PC-9 (cell line): ENCODE data around the gene GGNBP2. TPM values are rescaled to one million over a fixed set of nuclear protein-coding genes. Genes with fewer than 3 reads are reported as not detected.

Experiments
- BruUV-seq: library from RNA; stranded (reverse); fragments of 400-500 nt; replicated peaks from 2 replicates; lab custom pipeline; 2021; lab: Mats Ljungman, UMichigan
- CTCF ChIA-PET: fragments of 300-600 bp; sonication (Branson Sonifier 250); formaldehyde crosslinking; loops from one replicate; lab custom pipeline; 2022; ENCODE audit warnings: antibody characterized with exemption; lab: Charles Lee
- POLR2A ChIA-PET: fragments of 300-600 bp; sonication (Branson Sonifier 250); formaldehyde crosslinking; loops from one replicate; lab custom pipeline; 2022; ENCODE audit warnings: antibody characterized with exemption; ENCODE audit not compliant: unreplicated experiment; lab: Charles Lee
- DNase-seq, 2 experiments: peaks; one replicate each; pipeline versions ENCODE4 v3.0.0 to v3.0.0-alpha.2; 2015 to 2022; ENCODE audit warnings: mixed read lengths in 1 of 2
- H2AFZ ChIP-seq: fragments of 200-600 bp; sonication (generic); 2 replicates; pipeline ENCODE4 v1.8.1; 2017; ENCODE audit warnings: antibody characterized with exemption
- H3F3A ChIP-seq: fragments of 200-600 bp; sonication (generic); 2 replicates; pipeline ENCODE4 v1.8.1; 2017; ENCODE audit warnings: antibody characterized with exemption, mild to moderate bottlenecking, low read depth; ENCODE audit not compliant: insufficient read depth
- H3K27ac ChIP-seq: fragments of 200-600 bp; sonication (generic); 2 replicates; pipeline ENCODE4 v1.6.1; 2016; ENCODE audit warnings: mixed run types
- H3K27me3 ChIP-seq: fragments of 200-600 bp; sonication (generic); 2 replicates; pipeline ENCODE4 v1.6.1; 2016; ENCODE audit warnings: low read depth, mixed run types; ENCODE audit not compliant: insufficient read depth
- H3K36me3 ChIP-seq: fragments of 200-600 bp; sonication (generic); 2 replicates; pipeline ENCODE4 v1.6.1; 2016; ENCODE audit warnings: low read depth, mixed run types
- H3K4me1 ChIP-seq: fragments of 200-600 bp; sonication (generic); replicated peaks from 2 replicates; pipeline ENCODE4 v1.6.1; 2016; ENCODE audit warnings: mixed run types; ENCODE audit not compliant: insufficient read depth
- H3K4me2 ChIP-seq: fragments of 200-600 bp; sonication (generic); 2 replicates; pipeline ENCODE4 v1.6.1; 2017; ENCODE audit warnings: mixed run types
- H3K4me3 ChIP-seq: fragments of 200-600 bp; sonication (generic); 2 replicates; pipeline ENCODE4 v1.6.1; 2016; ENCODE audit warnings: mixed run types
- H3K79me2 ChIP-seq: fragments of 200-600 bp; sonication (generic); 2 replicates; pipeline ENCODE4 v1.6.1; 2017; ENCODE audit warnings: low read depth, mixed run types
- H3K9me2 ChIP-seq: fragments of 200-600 bp; sonication (generic); 2 replicates; pipeline ENCODE4 v1.8.1; 2017; ENCODE audit warnings: mild to moderate bottlenecking; ENCODE audit not compliant: insufficient read depth
- H3K9me3 ChIP-seq: fragments of 200-600 bp; sonication (generic); 2 replicates; pipeline ENCODE4 v1.8.1; 2016; ENCODE audit warnings: low read depth; ENCODE audit not compliant: insufficient read depth
- H4K20me1 ChIP-seq: fragments of 200-600 bp; sonication (generic); 2 replicates; pipeline ENCODE4 v1.8.1; 2017; ENCODE audit not compliant: insufficient read depth
- EZH2 ChIP-seq: fragments of 200-600 bp; sonication (generic); IDR thresholded peaks from 2 replicates; pipeline ENCODE4 v1.8.0; 2017; ENCODE audit warnings: antibody characterized with exemption, low read depth
- intact Hi-C: fragments of 100-400 bp; cut with micrococcal nuclease; formaldehyde crosslinking; loops from one replicate; pipeline ENCODE4 v1.10.0; 2022; ENCODE audit not compliant: unreplicated experiment
- total RNA-seq: library from RNA; stranded (reverse); gene quantifications from 2 replicates; pipeline ENCODE4 v1.2.3, GENCODE V29; 2021
- TF ChIP-seq, protein P1 (sequence below): fragments of 200-600 bp; sonication (generic); conservative IDR thresholded peaks from 2 replicates; pipeline ENCODE4 v1.6.1; 2017; ENCODE audit warnings: mixed run types, antibody characterized with exemption, mild to moderate bottlenecking, moderate library complexity

The GGNBP2 gene
- total RNA-seq, 1 experiment from 2014 or later: 51.4 TPM

DNA sequence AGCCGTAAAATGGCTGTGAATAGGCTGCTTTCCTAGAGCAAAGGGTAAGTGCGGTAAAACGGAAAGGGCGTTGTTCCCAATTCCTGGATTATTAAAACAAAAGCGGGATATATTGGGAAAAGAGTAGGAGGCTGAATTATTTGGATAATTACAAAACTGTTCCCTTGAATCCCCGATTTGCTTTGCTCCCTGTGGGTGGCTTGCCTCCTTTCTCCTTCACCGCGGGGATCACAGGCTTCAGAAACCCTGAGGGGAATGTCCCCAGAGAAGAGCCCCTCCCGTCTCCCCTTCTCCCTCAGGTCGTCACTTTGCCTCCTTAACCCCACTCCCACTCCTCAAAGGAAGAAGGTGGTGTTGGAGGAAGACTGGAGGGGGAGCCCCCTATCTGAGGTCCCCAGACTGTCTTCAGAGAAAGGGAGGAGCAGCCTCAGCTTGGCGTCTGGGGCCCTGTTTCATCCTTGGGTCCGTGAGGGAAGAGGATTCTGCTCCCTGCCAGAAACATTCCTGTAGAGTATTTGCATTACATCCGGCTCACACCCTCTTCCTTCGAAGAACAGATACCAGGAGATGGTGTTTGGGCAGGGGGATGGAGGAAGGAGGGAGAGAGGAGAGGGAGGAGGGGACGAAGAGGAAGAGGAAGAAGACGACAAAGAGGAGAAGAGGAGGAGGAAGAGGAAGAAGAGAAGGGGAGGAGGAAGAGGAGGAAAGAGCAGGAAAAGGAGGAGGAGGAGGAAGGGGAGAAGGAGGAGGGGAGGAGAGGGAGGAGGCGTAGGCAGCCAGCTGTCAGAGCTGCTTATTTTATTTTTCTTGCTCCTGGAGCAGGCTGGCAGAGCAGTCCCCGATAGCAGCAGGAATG lies 88.4 kb downstream of the GGNBP2 start:
- intact Hi-C loops: no loop called here
- CTCF ChIA-PET: no interaction called here
- Histone ChIP-seq H3K4me3 (no peak overlapping the region), H3K27me3 (no peaks in the 10 kb centered on the region), H3K36me3 (no peaks in the 10 kb centered on the region), H3K79me2 (no peaks in the 10 kb centered on the region), H3K9me3 (no peaks in the 10 kb centered on the region), H2AFZ (no peak overlapping the region), H3F3A (0 out of 2 replicates have a peak, but pooled peaks cover 4% of the 10 kb centered on the region), H3K4me1 (no peaks in the 10 kb centered on the region), H3K4me2 (no peak overlapping the region), H3K9me2 (no peaks in the 10 kb centered on the region), H3K27ac (no peak overlapping the region), H4K20me1 (peaks cover 11% of the 10 kb centered on the region; the same call in 1 of the 2 replicates)
- DNase-seq: no peak
- BruUV-seq: no TSS peak
- TF ChIP-seq EZH2: no peak
- TF ChIP-seq, protein P1, sequence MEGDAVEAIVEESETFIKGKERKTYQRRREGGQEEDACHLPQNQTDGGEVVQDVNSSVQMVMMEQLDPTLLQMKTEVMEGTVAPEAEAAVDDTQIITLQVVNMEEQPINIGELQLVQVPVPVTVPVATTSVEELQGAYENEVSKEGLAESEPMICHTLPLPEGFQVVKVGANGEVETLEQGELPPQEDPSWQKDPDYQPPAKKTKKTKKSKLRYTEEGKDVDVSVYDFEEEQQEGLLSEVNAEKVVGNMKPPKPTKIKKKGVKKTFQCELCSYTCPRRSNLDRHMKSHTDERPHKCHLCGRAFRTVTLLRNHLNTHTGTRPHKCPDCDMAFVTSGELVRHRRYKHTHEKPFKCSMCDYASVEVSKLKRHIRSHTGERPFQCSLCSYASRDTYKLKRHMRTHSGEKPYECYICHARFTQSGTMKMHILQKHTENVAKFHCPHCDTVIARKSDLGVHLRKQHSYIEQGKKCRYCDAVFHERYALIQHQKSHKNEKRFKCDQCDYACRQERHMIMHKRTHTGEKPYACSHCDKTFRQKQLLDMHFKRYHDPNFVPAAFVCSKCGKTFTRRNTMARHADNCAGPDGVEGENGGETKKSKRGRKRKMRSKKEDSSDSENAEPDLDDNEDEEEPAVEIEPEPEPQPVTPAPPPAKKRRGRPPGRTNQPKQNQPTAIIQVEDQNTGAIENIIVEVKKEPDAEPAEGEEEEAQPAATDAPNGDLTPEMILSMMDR: no peak
- POLR2A ChIA-PET: no interaction called here

Other genes starting within 250 kb of the GGNBP2 start
- gene TBC1D3G, start 221.0 kb upstream of the GGNBP2 start, total RNA-seq: not detected in 2 replicates
- not detected in 2 replicates for gene TBC1D3H, start 156.5 kb upstream of the GGNBP2 start, total RNA-seq
- 32.1 and 35.5 TPM in 2 replicates for gene ZNHIT3, start 58.2 kb upstream of the GGNBP2 start, total RNA-seq
- gene MYO19, start 10.1 kb upstream of the GGNBP2 start, total RNA-seq: 110 and 115 TPM in 2 replicates
- gene PIGW, start 9.9 kb upstream of the GGNBP2 start, total RNA-seq: 6.3 and 8.0 TPM in 2 replicates
- 18.0 and 24.2 TPM in 2 replicates for gene DHRS11, start 47.0 kb downstream of the GGNBP2 start, total RNA-seq
- 9.6 and 10.9 TPM in 2 replicates for gene MRM1, start 56.7 kb downstream of the GGNBP2 start, total RNA-seq